ENCODE measurements around the gene UBC.
"Not testable (repeated sequence)": the region's sequence is repeated elsewhere in the genome, so short reads cannot be mapped to it uniquely, and the experiment has no call there.

Gene UBC

DNA sequence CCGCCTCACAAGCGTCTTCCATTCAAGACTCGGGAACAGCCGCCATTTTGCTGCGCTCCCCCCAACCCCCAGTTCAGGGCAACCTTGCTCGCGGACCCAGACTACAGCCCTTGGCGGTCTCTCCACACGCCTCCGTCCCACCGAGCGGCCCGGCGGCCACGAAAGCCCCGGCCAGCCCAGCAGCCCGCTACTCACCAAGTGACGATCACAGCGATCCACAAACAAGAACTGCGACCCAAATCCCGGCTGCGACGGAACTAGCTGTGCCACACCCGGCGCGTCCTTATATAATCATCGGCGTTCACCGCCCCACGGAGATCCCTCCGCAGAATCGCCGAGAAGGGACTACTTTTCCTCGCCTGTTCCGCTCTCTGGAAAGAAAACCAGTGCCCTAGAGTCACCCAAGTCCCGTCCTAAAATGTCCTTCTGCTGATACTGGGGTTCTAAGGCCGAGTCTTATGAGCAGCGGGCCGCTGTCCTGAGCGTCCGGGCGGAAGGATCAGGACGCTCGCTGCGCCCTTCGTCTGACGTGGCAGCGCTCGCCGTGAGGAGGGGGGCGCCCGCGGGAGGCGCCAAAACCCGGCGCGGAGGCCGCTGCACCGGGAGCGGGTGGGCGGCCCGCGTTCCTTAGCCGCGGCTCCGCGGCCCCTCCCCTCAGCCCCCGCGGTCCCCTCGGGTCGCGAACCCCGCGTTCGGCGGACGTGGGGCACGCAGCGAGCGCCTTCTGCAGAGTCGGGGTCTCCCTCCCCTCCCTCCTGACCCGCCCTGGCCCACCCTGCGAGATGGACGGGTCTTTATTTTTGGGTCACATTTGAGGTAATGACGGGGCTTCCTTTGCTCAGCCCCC is at the start of gene UBC:
Gene UBC, minus strand, starts transcription at position 259 of the 847 bp plus-strand sequence. CDS start 879 bp downstream, outside the sequence.
- DNase-seq, result no peak

GRCh38 chr12:124963211-124963610 is 48.8 kb upstream of the UBC start:
- no peak for DNase-seq

GRCh38 chr12:124961055-124961454 is 46.6 kb upstream of the UBC start:
- no peak for DNase-seq

GRCh38 chr12:124956571-124956970 is 42.1 kb upstream of the UBC start:
- peak; percentile 21 for DNase-seq

GRCh38 chr12:124954771-124955170 is 40.3 kb upstream of the UBC start:
- no peak for DNase-seq

DNA sequence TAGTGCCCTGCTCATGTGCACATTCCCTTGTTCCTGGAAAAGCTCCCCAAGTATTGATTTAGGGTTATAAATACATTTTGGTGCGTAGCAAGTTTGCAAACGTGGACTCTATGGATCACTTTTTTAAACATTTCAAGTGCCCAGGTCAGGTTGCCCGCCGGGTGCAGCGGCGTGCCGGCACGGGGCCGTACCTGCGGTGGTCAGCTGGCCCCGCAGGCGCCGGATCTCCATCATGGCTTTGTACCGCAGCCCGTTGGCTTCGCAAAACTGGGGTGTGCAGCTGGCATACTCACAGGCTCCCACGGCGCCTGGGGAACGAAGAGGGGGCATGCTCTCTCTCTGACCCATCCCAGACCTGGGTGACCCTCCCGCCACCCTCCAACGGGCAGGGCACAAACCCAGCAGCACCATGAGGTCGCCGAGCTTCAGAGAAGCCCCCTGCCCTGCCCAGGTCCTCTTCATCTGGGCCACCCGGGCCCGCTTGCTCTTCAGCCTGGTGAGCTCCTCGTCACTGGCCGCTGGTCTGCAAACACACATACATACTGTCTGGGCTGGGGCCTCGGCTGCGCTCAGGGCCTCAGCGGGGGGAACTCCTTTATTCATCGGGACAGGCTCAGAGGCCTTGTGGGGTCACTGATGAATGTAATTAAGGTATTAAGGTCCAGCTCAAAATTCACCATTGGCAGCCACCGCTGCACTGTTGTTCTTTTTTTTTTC is 39.4 kb upstream of the UBC start:
- DNase-seq, result no peak

GRCh38 chr12:124952801-124953200 is 38.4 kb upstream of the UBC start:
- no peak for DNase-seq

DNA sequence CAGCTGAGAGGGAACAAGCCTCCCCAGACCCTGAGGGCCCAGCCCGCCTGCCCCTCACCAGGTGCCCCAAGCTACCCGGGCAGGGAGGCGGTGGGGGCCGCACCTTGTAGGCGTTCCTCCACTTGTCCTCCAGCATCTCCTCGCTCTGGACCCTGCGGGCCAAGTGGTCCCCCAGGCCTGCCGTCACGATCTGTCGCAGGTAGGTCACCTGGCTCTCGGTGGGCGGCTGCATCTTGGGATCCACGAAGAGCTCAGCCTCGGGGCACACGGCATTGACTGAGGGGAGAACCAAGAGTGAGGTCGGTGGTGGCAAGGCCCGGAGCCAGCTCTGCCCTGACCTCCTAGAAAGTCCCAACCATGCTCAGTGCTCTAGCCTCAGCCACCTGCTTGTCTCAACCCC is 37.8 kb upstream of the UBC start:
- no peak for DNase-seq

DNA sequence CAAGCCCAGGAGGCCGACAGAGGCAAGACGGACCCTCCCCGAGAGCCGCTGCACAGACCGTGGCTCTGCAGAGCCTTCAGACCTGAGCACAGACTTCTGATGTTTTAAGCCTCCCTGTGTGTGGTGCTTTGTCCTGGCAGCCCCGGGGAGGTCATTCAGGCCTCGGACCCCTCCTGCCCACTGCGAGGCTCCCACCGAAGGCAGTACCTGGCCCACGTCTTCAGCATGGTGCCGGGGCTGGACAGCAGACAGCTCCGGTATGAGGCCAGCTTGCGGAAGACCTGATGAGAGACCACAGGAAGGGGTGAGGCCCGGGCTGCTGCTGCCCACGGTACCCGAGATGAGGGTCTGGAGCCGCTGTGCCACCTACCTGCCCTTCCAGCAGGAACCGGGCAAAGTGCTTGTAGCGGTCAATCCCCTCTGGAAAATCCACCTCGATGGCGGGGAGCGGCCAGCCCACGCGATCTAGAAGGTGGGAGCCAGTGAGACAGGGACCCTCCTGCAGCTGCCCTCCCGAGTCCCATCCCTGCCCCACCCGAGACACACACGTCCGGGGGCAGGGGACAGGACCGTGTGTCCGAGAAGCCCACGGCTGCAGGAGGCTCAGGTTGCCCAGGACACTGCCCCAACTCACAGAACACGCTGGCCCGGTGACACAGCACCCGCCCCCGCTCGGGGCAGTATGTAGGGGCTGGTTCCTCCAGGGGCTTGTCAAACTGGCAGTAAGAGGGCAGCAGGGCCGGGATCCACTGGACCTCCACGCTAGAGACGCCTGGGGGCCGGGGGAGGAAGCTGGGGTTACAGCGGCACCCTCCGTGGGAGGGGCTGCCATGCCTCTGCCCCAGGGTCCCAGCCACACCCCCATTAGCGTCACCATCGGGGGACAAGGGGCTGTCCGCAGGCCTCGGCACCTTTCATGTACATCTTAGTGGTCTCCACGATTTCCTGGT is 35.6 kb upstream of the UBC start:
- DNase-seq, result no peak

DNA sequence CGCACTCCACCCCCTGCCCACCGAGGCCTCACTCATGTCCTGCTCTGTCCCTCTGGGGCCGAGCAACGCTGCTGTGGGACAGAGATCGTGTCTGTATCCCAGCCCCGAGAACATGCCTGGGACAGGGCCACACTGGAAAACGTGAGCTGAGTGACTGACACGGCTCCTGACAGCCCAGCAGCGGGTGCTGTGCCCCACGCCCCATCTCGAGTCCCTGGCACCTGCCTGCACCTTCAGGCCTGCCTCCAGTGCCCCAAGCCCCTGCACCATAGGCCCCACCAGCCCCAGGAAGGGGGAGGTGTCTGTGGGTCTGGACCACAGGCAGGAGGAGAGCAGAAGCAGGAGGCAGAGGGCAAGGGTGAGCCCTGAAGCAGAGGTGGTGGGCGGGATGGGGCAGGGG is 34.6 kb upstream of the UBC start:
- DNase-seq, result no peak

DNA sequence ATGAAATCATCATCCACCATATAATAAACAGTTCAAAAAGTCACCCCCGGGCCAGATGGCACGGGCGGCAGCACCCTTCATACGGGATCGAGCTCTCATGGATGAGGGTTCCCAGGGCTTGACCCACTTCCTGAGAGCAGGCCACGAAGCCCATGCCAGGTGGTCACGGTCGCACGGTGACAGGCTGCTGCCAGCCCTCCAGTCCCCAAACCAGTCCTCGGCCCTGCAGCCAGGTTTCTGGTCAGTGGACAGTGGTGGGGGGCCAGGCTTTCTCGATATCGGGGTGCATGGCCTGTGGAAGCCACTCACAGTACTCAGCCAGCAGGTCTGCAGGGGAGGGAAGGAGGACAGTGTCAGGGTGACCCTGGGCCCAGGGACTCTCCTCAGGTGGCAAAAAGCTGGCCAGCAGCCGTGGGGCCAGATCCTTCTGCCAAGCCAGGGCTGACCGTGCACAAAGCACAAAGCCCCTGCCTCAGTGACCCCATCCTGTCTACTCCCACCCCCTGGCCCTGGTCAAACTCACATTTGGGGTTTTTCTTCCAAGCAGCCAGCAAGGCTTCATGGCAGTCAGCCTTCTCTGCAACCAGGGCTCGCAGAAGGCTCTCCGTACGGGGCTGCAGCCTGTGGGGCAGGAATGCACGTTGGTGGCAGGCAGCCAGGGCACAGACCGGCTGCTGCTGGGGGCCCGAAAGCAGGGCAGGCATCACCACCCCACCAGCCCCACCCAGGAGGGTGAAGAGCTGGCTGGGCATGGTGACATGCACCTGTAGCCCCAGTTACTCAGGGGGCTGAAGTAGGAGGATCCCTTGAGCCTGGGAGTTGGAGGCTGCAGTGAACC is 33.3 kb upstream of the UBC start:
- DNase-seq, result no peak

- no peak for DNase-seq
Measured at GRCh38 chr12:124947013-124947412, 32.6 kb upstream of the UBC start.

GRCh38 chr12:124946447-124946793 is 32.0 kb upstream of the UBC start:
- no peak for DNase-seq

DNA sequence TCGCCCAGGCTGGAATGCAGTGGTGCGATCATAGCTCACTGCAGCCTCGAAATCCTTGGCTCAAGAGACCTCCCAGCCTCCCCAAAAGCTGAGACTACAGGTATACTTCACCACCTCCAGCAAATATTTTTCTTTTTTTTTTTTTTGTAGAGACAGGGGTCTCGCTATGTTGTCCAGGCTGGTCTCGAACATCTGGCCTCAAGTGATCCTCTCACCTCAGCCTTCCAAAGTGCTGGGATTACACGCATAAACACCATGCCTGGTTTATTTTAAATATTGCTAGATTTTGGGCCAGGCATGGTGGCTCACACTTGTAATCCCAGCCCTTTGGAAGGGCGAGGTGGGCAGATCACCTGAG is 26.7 kb upstream of the UBC start:
- DNase-seq, result no peak

- DNase-seq, result no peak
Measured at GRCh38 chr12:124940393-124941169, 26.1 kb upstream of the UBC start.

DNA sequence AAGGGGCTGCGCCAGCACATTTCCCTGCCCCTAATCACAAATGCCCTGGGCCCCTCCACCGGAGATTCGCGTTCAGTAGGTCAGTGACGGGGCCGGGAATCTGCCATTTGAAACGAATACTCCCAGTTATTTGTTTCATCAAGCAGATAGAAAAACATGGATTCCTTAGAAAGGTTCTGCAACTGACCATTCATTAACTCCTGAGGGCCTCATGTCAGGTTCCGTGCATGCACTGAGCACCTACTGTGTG is 25.6 kb upstream of the UBC start:
- DNase-seq, result no peak

DNA sequence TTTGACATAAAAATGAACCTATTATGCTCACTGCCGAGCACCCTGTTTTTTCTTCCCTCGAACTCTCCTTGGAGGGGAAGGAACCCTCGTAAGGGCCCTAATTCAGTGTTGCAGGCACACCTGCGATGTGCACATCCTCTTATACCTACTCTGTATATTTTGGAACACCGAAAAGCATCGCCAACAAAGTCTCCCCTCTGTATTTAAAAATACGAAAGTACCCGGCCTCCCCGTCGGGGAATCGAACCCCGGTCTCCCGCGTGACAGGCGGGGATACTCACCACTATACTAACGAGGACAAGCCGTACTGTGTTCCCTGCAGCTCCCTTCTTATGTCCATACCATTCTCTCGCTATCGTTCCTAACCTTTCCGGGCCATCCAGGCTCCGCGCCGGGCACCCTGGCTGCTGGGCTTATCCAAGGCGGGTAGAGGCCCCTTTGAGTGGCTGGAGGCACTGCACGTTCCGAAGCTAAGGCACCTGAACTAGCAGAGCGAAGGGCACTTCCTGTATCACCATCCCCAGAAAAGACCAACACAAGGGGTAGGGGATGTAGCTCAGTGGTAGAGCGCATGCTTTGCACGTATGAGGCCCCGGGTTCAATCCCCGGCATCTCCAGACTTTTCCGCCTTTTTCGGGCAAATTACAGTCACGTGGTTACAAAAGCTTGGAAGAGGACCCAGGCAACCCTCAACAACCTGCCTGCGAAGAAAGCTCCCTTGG is 25.1 kb upstream of the UBC start:
- DNase-seq, result no peak

DNA sequence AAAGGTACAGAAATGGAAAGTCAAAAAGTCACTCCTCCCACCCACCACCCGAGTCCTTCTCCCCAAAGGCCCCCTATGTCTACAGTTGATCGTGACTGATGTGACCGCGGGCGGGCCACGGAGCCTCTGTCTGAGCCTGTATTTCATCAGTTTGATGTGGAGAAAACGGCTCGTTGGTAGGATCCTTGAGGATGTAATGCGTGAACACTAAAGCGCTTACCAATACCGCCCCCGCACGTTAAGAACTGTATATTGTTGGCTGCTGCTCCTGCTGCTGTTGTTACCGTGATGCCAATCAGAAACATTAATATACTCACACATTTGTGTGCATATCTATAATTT is 24.6 kb upstream of the UBC start:
- DNase-seq, result no peak

GRCh38 chr12:124938587-124938986 is 24.1 kb upstream of the UBC start:
- DNase-seq, result no peak

GRCh38 chr12:124938108-124938507 is 23.7 kb upstream of the UBC start:
- no peak for DNase-seq

- DNase-seq, result not testable (repeated sequence)
Measured at GRCh38 chr12:124931528-124931927, 17.1 kb upstream of the UBC start.
